AG09319 (cell line): ENCODE results near the gene CGRRF1.

Source experiments
- DNase-seq: peaks from one replicate; pipeline ENCODE4 v3.0.0-alpha.2; 2010; ENCODE audit warnings: low read depth; ENCODE audit errors: extremely low read depth
- CTCF ChIP-seq: IDR thresholded peaks from 2 replicates; pipeline ENCODE4 v1.5.1; 2011; ENCODE audit warnings: low read depth, mild to moderate bottlenecking, inconsistent platforms, low read length, moderate library complexity

The CGRRF1 gene

GRCh38 chr14:54577494-54577893 is 67.8 kb downstream of the CGRRF1 start:
- no peak for TF ChIP-seq CTCF
- no peak for DNase-seq

- DNase-seq, result no peak
These were observed 68.3 kb downstream of the CGRRF1 start for GRCh38 chr14:54577977-54578376.

DNA sequence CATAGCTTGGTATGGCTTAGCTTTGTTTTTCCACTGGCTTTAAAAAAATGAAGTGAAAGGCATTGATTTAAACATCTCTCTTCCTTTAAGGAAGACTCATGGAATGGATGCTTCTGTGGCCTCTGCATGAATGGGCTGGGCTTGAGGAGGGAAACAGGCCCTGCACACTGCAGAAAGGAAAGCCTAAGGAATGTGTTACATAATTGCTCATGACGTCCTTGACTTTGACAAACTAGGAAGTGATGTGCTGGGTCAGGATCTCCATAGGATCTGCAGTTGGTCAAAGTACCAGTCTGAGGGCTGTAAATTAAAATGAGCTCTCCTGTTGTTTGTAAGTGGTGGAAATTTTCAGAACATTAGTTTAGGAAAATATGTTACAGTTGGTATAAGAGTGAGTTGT is 69.9 kb downstream of the CGRRF1 start:
- no peak for DNase-seq
- no peak for TF ChIP-seq CTCF

More at GRCh38 chr14:54577977-54578376, 68.3 kb downstream of the CGRRF1 start:
- TF ChIP-seq CTCF, result no peak

DNA sequence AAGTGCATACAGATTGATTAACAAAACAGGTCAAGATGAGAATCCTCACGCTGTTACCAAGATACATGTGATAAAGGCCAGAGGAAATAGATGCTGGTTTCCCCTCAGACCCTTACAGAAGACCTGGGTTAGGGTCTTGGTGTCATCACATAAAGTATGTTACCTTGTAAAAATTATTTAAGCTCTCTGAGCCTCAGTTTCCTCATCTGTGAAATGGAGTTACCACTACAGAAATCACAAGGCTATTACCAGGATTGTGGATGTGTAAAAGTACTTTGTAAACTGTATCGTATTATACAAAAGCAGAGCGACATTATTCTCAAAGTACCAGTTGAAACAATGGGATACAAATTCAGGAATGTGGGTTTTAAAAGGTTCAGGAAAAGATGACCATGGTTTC is 71.2 kb downstream of the CGRRF1 start:
- TF ChIP-seq CTCF, result no peak
- DNase-seq, result no peak

DNA sequence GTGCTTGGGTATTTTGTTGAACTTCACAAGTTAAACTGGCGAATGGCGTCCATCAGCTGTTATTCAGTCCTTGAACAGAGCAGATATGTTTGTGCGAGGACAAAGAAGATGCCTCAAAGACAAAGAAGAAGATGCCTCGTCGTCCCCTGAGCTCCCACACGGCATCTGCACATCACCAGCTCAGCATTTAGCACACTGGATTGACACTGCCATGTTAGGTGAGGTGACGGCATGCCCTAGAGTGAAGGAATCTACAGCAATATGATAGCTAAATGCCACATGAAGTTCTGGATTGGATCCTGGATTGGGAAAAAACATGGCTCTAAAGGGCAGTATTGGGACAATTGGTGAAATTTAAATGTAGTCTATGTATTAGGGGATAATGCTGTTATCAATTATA is 72.6 kb downstream of the CGRRF1 start:
- no peak for TF ChIP-seq CTCF
- DNase-seq, result no peak

DNA sequence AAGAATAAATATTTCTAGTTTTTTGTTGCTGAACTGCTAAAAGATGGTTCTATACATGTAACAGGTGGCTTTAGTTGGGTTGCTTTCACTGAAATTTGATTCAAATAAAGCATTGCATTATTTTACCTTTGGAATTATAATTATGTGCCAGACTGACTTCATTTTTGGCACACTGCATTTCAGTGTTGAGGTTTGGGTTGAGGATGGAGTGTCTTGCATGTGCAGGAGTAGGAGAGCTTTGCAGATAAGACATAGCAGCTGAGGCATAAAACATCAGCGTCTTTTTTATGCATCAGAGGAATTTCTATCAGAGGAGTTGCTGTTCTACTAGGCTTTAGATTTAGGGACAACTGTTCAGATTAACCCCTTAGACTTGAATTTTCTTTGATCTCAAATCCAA is 74.4 kb downstream of the CGRRF1 start:
- DNase-seq, result no peak
- TF ChIP-seq CTCF, result no peak

GRCh38 chr14:54585214-54585613 is 75.5 kb downstream of the CGRRF1 start:
- DNase-seq, result no peak
- TF ChIP-seq CTCF, result no peak
